COLO829 (cell line): Measurements from ENCODE around the gene BATF3.
"Not testable (repeated sequence)": the region's sequence is repeated elsewhere in the genome, so short reads cannot be mapped to it uniquely, and the experiment has no call there.

Experiments used
- DNase-seq: peaks from one replicate; pipeline ENCODE4 v3.0.0; 2012; ENCODE audit warnings: low spot score

BATF3 gene

GRCh38 chr1:212699625-212700222, at the start of gene BATF3:
TSS of gene BATF3 (minus strand) at chr1:212699840. CDS start at chr1:212699762, 78 bp downstream.
- DNase-seq = no peak

GRCh38 chr1:212746546-212746945, 46.9 kb upstream of the BATF3 start:
- DNase-seq = no peak

GRCh38 chr1:212745303-212745702, 45.7 kb upstream of the BATF3 start:
- DNase-seq = no peak

- no peak for DNase-seq
Observed at GRCh38 chr1:212743901-212744475, 44.3 kb upstream of the BATF3 start.

- no peak for DNase-seq
Observed at GRCh38 chr1:212738330-212738729, 38.7 kb upstream of the BATF3 start.

- DNase-seq = peak; percentile 33
Observed at GRCh38 chr1:212737559-212737958, 37.9 kb upstream of the BATF3 start.

GRCh38 chr1:212733109-212733508, 33.5 kb upstream of the BATF3 start:
- no peak for DNase-seq

GRCh38 chr1:212731630-212732029, 32.0 kb upstream of the BATF3 start:
- no peak for DNase-seq

- no peak for DNase-seq
Observed at GRCh38 chr1:212728606-212729005, 29.0 kb upstream of the BATF3 start.

- DNase-seq = no peak
Observed at GRCh38 chr1:212727386-212728181, 27.9 kb upstream of the BATF3 start.

GRCh38 chr1:212724679-212725078, 25.0 kb upstream of the BATF3 start:
- DNase-seq = not testable (repeated sequence)

- DNase-seq = no peak
Observed at GRCh38 chr1:212722270-212722957, 22.8 kb upstream of the BATF3 start.

GRCh38 chr1:212721388-212722247, 22.0 kb upstream of the BATF3 start:
- DNase-seq = no peak

- no peak for DNase-seq
Observed at GRCh38 chr1:212719633-212720032, 20.0 kb upstream of the BATF3 start.

GRCh38 chr1:212718499-212718898, 18.9 kb upstream of the BATF3 start:
- no peak for DNase-seq

- no peak for DNase-seq
Observed at GRCh38 chr1:212716161-212716560, 16.5 kb upstream of the BATF3 start.

GRCh38 chr1:212713465-212714136, 14.0 kb upstream of the BATF3 start:
- no peak for DNase-seq

- no peak for DNase-seq
Observed at GRCh38 chr1:212712451-212713303, 13.0 kb upstream of the BATF3 start.

GRCh38 chr1:212711974-212712373, 12.3 kb upstream of the BATF3 start:
- DNase-seq = not testable (repeated sequence)

GRCh38 chr1:212710566-212710965, 10.9 kb upstream of the BATF3 start:
- DNase-seq = no peak
